Measurements from ENCODE around the gene NANOS3.

The NANOS3 gene

DNA sequence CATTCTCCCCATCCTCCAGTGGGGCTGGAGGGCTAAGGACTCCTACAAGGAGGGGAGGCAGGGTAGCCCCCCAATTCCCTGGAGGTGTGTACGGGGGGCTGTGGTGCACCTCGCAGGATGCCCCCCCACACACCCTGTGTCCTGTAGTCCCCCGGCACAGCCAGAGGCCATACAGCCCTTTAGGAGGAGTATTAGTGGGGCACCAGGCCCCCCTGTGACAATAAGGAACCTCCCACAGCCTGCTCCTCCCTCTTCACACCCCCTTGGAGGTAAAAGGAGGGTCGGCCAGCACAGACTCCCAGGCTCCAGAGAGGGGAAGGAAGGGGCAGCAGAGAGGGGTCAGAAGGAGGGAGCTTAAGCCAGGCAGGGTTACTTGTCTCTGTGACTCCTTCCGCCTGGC lies at the start of gene NANOS3:
Gene NANOS3, plus strand, starts transcription at position 301 of the 400 bp plus-strand sequence. CDS start 115 bp downstream, outside the sequence.
- no peak for DNase-seq (ENCODE audit: low read depth)

DNA sequence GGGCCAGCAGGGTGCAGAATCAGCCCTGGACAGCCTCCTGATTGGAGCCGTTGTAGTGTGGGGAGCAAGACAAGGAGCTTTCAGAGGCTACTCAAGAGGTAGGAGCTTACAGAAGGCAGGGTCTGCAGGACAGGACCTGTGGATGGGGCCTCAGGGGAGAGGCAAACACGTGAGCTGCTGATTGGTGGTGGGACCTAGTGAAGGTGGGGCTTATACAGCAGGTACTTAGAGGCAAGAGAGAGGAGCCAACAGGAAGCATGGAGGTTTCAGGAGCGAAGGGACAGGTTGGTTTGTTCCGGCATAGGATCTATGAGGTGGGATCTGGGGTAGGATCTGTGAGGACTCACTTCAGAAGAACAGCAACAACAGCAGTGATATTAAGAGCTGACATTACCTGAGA lies 49.3 kb upstream of the NANOS3 start:
- no peak for DNase-seq (ENCODE audit: low read depth)

DNA sequence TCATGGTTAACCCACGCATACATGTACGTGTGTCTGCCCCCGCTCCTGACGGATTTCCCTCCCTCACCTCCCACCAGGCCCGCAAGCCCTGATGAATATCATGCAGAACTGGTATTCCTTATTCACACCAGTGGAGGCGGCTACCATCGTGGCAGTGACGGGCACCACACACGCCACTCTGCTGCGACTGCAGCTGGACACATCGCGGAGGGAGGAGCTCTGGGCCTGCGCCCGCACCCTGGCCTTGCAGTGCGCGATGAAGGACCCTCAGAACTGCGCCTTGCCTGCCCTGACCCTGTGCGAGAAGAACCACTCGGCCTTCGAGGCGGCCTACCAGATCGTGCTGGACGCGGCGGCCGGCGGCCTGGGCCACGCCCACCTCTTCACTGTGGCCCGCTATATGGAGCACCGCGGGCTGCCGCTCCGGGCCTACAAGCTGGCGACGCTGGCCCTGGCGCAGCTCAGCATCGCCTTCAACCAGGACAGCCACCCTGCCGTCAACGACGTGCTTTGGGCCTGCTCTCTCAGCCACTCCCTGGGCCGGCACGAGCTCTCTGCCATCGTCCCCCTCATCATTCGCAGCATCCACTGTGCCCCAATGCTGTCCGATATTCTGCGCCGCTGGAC lies 46.7 kb upstream of the NANOS3 start:
- no peak for DNase-seq (ENCODE audit: low read depth)

DNA sequence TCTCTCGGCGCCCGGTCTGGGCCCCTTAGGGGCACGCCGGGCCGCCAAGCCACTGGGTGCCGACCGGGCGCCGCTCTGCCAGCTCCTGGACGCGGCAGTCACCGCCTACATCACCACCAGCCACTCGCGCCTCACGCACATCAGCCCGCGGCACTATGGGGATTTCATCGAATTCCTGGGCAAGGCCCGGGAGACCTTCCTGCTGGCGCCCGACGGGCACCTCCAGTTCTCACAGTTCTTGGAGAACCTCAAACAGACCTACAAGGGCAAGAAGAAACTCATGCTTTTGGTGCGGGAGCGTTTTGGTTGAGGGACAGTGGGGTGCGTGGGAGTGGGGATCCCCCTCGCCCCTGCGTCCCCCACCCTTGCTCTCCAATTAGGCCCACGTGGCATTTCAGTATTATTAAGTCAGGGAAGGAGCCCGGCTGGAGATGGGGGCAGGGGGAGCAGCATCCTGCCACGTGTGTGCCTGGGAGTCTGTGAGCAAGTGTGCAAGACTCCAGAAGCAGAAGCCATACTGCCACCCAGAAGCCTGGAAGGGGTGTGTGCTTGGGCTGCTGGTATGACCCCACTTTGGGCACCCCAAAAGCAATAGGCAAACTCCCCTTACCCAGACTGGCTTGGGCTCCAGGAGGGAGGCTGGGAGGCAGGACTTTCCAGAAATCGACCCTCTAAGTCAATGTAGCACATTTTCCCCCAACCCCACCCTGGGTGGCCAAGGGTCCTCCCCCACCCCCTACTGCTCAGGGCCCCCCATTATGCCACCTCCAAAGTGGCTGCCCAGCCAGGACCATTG lies 46.0 kb upstream of the NANOS3 start:
- DNase-seq (ENCODE audit: low read depth): no peak

DNA sequence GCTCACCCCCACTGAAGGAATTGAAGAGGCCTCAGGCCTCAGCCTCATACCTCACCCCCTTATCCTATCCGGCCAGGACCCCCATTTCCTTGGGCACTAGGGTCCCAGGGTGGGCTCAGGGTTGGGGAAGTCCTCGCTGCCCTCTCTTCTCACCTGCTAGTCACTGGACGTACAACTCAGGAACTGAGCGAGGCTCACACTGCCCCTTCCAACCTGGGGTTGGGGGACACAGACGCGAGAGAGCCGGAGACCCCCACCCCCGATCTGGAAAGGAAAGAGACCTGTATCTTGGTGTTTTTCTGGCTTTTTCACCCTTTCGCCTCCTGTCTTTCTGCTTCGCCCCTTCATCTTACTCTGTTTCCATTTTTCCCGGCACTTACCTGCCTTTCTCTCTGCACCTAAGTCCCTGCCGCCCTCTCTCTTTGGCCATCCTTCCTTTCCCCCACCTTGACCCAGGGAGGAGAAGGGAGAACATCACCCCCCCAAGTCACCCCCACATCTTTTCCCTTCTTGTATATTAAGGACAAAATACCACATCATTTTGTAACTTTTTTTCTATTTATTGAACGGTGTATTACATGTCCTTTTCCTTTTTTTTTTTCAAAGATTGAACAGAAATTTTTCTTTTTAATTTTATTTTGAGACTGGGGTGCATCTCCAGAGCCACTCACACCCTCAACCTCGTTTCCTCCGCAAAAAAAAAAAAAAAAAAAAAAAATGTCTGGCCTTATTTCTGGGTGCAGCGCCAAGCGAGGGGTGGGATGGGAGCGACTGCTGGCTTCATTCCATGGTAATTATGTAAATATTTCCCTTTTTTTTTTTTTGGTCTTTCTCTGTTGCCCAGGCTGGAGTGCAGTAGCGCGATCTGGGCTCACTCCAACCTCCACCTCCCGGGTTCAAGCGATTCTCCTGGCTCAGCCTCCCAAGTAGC lies 45.1 kb upstream of the NANOS3 start:
- no peak for DNase-seq (ENCODE audit: low read depth)

DNA sequence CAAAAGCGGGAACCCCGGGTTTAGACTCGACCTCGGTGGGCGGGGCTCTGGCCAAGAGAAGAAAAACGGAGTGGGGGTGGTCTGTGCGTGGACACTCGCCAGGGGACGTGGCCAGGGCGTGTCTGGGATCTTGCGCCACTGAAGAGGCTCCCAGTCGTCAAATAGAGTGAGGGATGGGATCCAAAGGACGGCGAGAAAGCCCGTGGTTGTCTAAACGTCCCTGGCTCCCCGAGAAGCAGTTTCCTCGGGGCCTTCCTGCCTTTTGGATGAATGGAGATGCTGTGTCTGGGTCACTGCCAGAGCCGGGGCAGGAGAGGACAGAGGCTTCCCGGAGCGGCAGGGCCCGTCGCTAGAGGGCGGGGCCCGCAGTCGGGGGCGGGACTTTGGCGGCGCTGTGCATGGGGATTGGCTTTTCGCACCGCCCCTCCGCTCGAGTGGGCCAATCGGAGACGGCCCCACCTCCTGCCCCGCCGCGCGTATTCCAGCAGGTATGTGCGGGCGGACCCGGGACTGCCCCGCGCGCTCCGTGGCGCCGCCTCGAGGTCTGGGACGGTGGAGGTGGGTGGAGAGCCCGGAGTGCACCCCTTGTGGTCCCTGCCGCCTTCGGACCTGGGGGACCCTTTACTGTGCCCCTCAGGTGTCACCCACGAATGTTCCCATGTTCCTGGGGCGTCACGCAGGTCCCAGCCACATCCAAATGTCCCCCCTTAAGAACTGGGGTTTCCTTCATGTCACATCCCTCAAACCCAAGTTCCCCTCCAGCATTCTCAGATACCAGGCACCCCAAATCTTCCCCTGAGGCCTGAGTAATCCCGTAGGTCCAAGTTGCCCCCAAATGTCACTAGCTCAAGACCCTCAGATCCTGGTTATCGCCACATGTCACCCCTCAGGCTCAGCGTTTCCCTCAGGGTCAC lies 43.3 kb upstream of the NANOS3 start:
- no peak for DNase-seq (ENCODE audit: low read depth)

DNA sequence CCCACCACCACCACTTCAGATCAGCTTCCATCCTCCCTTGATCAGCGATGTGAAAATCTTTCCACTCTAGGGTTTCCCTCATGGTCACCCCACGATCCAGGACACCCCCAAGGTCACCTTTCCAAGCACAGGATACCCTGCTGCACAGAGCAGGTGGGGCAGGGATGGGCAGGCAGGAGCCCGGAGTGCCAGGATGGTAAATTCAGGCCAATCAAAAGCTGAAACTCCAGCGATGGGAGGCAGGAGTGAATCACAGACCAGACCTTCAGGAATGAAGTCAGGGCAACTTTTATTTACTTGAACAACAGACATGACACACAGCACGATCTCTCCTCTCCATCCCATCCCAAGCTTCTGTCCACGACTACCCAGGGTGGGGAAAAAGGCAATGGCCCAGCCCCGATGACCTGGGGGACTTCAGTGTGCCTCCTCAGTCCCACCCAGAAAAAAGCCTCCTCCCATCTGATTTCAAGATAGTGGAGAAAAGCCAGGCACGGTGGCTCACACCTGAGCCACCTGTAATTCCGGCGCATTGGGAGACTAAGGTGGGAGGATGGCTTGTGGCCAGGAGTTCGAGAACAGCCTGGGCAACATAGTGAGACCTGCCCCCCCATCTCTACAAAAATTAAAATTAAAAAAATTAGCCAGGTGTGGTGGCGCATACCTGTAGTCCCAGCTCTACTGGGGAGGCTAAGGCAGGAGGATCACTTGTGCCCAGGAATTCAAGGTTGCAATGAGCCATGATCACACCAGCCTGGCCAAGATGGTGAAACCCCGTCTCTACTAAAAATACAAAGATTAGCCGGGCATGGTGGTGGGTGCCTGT lies 42.5 kb upstream of the NANOS3 start:
- DNase-seq (ENCODE audit: low read depth): no peak

DNA sequence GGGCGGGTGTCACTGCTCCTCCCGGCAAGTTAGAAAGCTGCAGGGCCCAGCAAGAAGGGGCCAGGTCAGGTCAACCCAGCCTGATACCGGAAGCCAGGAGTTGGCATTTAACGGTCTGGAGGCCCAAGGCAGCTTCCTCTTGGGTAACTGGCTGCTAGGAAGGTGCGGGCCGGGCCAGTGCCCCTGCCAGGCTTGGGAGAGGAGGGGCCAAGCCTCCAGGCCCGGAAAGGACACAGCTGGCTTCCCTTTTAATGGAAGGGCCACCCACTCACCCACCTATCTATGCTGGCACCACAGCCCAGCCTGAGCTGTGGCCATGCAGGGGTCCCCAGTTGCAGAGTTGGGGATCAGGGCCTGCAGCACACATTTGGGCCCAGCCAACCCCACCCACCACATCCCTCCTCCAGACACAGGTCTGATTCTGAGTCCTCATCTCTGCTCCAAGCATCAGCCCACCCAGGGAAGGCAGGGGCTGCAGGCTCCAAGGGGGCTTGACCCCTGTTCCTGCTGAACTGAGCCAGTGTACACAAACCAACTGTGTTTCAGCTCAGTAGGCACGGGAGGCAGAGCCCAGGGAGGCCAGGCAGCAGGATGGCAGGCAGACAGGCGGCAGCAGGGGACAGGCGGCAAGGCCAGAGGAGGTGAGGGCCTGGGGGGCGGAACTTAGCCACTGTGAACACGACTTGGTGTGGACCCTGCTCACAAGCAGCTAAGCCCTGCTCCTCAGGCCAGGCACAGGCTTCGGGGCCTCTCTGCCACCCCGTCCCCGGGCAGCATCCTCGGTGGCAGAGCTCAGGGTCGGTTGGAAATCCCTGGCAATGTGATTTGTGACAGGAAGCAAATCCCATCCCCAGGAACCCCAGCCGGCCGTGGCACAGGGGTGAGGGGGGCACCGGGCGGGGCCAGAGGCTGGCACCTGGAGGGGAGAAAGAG lies 40.9 kb upstream of the NANOS3 start:
- no peak for DNase-seq (ENCODE audit: low read depth)

DNA sequence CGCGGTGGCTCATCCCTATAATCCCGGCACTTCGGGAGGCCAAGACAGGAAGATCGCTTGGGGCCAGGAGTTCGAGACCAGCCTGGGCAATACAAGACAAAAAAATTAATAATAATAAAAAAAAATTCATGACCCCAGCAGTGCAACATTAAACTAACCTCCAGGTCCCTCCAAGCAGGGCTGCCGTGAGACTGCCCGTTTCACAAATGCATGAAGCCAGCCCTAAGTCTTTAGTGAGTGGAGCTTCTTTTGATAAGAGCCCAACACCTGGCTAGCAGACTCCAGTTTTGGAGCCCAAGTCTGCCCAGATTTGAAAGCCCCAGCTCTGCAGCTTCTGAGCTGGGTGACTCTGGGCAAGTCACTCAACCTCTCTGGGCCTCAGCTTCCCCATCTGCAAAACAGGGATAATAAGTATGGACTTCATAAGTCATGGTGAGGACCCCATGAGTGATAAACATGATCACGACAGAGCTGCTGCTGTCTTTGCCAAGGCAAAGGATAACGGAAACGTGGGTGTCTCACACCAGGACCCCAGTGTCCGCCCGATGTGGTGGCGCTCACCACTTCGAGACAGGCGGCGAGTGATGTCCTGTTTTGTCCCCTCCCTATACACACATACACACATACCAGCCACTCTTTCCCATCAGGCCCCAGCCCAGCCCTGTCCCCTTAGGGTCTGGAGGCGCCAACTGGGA lies 38.4 kb upstream of the NANOS3 start:
- no peak for DNase-seq (ENCODE audit: low read depth)

DNA sequence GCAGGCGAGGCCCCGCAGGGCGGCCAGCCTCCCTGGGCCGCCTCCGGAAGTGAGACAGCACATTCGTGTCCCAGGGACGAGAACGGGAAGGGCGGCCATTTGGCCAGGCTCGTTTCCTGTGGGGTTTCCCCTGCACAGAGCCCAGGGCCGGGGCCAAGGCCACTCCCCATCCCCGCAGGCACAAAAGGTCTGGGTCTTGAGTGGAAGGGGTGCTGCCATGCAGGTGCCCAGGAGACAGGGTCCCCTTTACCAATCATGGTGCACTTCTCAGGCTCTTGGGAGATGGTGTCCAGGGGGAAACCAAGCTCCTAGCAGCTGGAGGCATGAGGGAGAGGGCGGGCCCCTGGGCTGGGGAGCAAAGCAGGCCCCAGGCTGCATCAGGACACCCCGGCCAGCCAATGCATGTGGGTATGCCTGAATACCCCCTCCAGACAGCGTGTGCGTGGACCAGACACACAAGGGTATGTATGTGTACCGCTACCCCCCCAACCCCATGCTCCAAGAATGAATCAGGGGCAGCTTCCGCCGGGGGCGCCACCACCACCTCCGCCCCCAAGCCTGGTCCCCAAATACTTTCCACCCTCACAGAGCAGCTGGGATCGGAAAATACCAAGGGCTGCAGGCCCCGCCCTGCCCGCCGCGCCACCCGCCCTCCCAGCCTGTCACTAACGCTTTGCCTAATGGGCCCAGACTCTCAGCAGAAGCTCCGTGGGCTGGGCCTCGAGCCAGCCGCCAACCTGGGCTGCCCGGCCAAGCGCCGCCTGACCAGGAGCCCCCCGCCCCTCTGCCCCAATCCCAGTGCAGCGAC lies 37.6 kb upstream of the NANOS3 start:
- DNase-seq (ENCODE audit: low read depth): no peak

DNA sequence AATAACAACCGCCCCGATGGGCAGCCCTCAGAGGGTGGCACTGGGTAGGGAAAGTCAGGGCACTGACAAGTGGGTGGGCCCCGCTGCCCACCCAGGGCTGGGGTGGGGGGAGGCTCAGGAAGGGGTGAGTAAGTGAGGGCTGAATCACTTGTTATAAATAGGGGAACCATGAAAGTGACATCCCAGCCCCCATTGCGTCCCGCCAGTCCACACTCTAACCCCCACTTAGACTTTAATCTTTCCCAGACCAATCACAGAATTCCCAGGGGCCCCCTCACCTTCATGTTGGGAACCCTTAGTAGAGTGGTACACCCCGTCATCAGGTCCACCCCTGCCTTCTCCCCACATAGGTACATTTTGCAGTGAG lies 37.0 kb upstream of the NANOS3 start:
- DNase-seq (ENCODE audit: low read depth): no peak

DNA sequence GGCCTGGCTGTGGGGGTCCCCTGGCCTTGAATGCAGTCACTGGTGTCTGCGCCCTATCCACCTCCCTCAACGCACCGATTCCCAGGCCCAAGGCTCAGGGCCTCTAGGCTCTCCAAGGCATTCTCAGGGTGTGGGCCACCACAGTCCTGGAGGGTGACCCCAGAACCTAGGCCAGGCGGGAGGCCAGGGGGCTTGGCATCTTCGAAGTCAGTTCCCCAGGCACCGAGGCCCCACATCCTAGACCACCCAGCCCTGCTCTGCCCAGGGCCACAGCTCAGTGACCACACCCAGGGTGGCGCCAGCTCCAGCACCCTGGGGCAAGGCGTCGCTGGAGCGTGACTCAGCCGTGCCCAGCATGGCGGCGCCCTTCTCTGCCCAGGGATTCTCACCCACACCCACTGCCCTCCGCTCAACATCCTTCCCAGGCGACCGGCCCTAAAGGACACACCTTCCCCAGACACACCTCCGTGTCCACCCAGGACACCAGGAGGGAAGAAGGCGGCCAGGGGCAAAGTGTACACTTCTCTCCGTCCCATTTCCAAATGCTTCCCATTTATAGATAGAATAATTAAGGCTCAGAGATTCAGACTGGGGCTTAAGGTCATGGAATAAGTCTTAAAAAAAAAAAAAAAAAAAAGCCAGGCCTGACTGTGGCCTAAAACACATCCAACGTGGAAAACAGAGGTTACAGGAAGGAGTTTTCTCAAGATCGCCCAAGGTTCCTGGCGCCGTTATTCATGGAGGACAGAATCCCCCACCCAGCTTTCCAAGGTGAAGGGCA lies 36.4 kb upstream of the NANOS3 start:
- DNase-seq (ENCODE audit: low read depth): no peak

DNA sequence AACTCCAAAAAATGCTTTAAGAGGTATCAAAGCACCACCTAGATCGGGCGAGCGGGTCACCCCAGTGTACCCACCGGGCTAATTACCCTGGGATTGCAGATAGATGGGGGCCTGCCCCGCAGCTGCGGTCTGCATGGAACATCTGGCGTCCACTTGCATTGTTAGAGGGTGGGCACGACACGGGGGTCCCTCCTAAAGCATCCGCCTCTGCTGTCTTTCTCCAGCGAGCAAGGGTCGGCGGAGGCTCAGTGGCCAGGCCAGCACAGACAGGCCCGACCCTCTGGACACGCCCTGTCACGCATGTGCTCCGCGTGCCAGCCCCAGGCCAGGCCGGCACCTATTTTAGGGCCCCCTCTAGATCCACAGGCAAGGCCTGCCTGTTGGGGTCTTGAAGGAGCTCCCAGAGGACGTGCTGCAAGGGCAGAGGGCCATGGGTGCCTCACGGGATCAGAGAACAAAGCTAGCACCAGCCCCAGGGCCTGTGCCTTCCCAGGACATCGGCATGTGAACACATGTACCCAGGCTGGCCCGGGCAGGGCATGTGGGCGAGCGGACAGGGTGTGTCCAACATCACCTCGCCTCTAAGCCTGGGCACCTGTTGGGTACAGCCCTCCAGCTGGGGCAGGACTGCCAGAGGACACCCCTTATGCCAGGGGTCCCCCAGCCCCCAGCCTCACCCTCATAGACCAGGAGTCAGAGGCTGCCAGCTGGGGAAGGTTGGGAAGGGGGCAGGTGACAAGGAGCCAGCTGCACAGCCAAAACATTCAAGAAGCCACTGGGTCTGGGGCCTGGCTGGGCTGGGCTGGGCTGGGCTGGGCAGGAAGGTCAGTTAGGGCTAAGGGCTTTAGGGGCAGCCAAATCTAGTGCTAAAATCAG lies 35.6 kb upstream of the NANOS3 start:
- DNase-seq (ENCODE audit: low read depth): no peak

DNA sequence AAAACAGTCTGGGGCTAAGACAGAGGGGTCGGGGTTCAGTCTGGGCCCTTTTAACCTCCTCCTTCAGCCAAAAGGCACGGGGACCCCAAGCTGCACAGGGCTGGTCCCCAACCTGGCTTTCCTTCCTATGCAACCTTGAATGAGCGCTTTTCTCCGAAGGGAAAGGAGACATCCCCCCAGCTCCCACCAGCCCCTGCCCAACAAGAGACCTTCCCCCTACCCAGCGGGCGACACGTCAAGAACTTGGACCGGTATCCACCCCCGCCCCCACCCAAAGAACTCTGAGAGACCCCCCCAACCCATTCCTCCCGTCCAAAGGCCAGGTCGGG lies 35.0 kb upstream of the NANOS3 start:
- DNase-seq (ENCODE audit: low read depth): no peak

DNA sequence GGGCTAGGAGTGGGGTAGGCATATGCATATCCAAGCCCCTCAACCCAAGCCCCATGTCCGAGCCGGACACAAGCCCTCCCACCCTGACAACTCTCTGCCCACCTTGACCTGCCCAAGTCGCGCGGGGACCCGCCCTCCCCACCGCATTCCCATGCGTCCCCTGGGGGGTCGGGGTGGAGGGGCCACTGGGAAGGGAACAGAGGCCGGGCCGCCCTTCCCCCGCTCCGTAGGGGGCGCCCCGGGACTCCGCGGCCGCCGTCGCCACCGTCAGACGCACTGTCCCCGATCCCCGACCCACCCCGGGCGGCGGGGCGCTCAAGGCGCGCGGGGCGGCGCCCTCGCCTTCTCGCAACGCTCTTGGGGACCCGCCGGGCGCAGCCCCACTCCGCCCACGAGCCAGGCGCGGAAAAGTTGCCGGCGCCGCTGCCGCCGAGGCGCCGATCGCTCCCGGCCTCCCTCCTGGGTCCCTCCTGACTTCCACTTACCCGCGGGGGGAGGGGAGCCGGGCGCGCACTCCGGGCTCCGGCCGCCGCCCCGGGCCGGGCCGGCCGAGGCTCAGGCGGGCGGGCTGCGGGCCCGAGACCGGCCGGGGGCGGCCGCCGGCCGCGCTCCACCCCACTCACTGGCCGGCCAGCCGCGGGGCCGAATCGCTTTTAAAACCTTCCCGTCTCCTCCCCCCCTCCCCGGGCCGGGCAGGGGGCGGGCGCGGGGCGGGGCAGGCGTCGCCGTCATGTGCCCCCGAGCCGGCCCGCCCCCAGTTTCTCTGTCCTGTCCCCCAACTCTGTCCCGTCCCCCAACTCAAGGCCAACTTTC lies 34.4 kb upstream of the NANOS3 start:
- no peak for DNase-seq (ENCODE audit: low read depth)
